Tibial nerve (tissue), 3 donors: ENCODE results near the gene RCAN1.

ENCODE experiments used
- EP300 ChIP-seq, 2 donors: sonication (generic); formaldehyde crosslinking; IDR thresholded peaks; one replicate each; pipeline ENCODE4 v1.6.1; 2017; ENCODE audit warnings: antibody characterized with exemption in 2 of 2, mild to moderate bottlenecking in 1 of 2
- POLR2A ChIP-seq, 2 donors: fragments of 450-650 bp; IDR thresholded peaks; one replicate each; pipeline ENCODE4 v1.6.1; 2017; ENCODE audit warnings: antibody characterized with exemption in 2 of 2, mild to moderate bottlenecking in 2 of 2, moderate library complexity in 2 of 2

- no peak for TF ChIP-seq EP300 (IDR thresholded peaks at IDR 0.05)
- TF ChIP-seq POLR2A (IDR thresholded peaks at IDR 0.05) = no peak
These were observed 36.0 kb upstream of the RCAN1 start for GRCh38 chr21:34650861-34651431.
